Activated CD8-positive, alpha-beta memory T cell treated with anti-CD3 and anti-CD28 coated beads, Interleukin-2, amount 50 U/mL, for 48 hours (primary cell): Measurements from ENCODE around the gene SMIM38.
"Not testable (repeated sequence)": the region's sequence is repeated elsewhere in the genome, so short reads cannot be mapped to it uniquely, and the experiment has no call there.

Experiments used
- DNase-seq: peaks from one replicate; pipeline ENCODE4 v3.0.0-alpha.2; 2020

SMIM38 gene

GRCh38 chr11:69141742-69142141 lies 14.0 kb upstream of the SMIM38 start:
- no peak for DNase-seq

GRCh38 chr11:69142895-69143294 lies 12.8 kb upstream of the SMIM38 start:
- DNase-seq = peak; percentile 36

GRCh38 chr11:69144316-69145049 lies 11.3 kb upstream of the SMIM38 start:
- peak; percentile 53 for DNase-seq

DNA sequence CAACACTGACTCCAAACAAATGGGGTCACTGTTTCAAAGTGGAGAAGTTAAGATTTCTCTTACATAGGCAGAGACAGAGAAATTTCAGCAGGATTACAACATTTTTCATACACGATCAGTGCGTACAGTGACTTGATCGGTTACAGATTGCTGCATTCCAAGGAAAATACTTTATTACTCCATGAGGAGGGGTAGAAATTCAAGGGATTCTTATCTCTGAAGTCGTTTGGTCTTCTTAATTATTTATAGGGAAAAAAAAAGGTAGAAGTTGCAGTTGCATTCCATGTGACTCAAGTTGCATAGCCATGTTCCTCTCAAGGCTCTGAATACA lies 10.7 kb upstream of the SMIM38 start:
- DNase-seq = no peak

- no peak for DNase-seq
Observed at GRCh38 chr11:69148377-69148762, 7.4 kb upstream of the SMIM38 start.

- DNase-seq = no peak
Observed at GRCh38 chr11:69148806-69149205, 6.9 kb upstream of the SMIM38 start.

DNA sequence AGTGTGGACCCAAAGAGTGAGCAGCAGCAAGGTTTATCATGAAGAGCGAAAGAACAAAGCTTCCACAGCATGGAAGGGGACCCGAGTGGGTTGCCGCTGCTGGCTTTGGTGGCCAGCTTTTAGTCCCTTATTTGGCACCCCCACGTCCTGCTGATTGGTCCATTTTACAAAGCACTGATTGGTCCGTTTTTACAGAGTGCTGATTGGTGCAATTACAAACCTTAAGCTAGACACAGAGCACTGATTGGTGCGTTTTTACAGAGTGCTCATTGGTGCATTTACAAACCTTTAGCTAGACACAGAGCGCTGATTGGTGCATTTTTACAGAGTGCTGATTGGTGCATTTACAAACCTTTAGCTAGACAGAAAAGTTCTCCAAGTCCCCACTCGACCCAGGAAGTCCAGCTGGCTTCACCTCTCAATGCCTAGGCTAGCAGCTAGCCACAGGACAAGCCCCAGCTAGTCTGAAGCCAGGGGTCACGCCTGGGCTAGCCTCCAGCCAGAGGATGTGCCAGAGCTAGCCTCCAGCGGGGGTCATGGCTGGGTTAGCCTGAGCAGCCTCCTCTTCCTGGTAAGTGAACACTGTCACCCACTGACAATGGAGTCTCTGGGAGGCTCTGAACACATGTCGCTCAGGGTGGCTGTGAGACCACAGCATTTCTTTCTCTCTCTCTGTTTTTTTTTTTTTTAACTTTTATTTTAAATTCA lies 6.2 kb upstream of the SMIM38 start:
- DNase-seq = not testable (repeated sequence)

GRCh38 chr11:69150175-69150574 lies 5.6 kb upstream of the SMIM38 start:
- DNase-seq = no peak

- DNase-seq = no peak
Observed at GRCh38 chr11:69151836-69152235, 3.9 kb upstream of the SMIM38 start.

DNA sequence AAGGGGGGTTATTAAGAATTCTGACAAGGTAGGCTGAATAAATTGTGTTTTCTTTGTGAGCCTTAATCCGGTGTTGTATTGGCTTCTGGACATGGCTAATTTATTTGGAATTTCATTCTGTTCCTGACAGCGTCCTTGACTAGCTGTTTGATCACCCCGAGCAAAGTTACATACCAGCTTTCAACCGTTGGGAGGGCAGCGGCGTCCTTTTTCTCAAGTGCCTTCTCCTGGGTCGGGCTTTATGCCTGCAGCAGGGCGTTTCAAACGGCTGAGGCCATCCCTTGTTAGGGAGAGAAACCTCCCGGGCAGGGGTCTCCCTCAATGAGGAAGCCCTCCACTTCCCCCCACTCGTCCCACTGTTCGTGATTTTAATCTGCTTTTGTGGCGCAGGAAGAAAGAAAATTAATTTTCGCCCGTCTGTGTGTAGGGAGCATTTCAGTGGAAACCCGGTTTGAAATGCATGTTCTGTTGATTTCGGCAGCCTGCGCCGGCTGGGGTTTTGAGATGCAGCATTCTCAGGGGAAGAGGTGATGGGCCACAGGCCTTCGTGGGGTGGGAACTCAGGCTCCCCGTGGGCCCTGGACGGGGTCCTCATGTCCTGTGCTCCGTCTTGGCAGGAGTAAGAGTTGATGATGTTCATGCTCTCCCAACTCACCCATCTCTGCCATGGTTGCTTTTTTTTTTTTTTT lies 2.9 kb upstream of the SMIM38 start:
- no peak for DNase-seq

- DNase-seq = no peak
Observed at GRCh38 chr11:69153661-69154060, 2.1 kb upstream of the SMIM38 start.

DNA sequence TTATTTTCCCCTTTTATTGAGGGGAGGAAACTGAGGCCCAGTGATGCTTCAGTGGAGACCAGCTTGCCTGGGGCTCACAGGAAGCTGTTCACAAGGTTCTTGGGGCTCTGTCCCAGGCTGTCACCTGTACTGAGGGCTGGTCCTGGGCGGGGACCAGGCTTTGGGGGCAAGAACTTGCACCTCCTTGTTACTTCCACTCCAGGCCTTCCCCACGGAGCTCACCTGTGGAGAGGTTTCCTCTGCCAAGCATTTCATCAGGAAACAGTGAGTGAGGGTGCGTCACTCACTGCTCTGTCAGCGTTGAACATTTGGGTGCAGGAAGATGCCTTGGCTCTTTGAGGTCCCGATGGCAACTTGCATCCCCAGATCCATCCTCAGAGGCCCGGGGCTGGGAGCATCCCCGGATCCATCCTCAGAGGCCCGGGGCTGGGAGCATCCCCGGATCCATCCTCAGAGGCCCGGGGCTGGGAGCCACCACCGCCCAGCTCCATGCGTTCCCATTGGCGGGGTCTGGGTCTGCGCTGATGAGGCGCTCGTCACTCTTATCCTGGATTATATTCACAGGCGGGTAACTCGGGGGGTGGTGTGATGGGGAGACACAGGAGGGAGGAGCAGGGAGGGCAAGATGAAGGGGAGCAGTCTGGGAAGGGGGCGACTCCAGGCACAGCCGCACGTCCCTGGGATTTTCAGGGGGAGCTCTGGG lies 1.4 kb upstream of the SMIM38 start:
- no peak for DNase-seq

DNA sequence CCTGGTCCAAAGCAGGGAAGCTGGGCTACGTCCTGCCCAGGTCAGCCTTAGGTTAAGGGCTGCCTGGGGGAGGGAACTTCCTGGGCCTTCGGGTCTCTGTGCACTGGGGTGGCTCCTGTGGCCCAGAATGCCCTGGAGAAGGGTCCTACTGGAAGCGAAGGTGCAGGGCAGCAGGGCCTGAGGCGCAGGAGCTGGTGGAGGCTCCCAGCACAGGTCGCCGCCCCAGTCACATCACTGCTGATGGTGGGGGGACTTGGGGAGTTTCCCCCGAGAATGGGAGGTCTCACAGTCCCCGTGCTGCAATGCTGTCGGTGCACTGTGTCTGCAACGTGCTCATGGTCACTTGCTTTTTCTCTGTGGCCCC lies 815 bp upstream of the SMIM38 start:
- no peak for DNase-seq

GRCh38 chr11:69156235-69156639 lies 502 bp downstream of the SMIM38 start:
- no peak for DNase-seq

DNA sequence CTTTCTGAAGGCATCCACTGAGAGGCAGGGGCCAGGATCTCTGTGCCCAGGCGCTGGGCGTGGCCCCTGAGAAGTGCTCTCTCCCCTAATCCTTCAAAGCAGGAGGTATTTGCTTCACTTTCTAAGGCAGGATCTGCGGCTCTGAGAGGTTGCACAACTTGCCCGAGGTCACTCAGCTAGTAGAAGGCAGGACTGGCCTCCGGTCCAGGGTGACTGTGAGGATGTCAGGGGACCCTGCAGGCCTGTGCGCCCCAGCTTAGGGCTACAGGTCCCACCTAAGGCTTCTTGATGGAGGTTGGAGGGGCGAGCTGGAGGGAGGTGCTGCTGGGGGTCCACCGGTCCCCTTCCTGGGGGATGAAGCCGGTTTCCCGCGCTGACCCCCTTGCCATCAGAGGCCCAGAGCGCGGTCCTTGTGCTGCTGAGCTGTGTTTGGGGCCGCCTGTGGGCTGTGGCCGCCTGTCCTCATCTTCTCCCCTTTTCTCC lies 979 bp downstream of the SMIM38 start:
- no peak for DNase-seq

- no peak for DNase-seq
Observed at GRCh38 chr11:69157156-69157821, 1.6 kb downstream of the SMIM38 start.

GRCh38 chr11:69157822-69158231 lies 2.1 kb downstream of the SMIM38 start:
- DNase-seq = no peak

GRCh38 chr11:69158301-69159149 lies 2.8 kb downstream of the SMIM38 start:
- no peak for DNase-seq

DNA sequence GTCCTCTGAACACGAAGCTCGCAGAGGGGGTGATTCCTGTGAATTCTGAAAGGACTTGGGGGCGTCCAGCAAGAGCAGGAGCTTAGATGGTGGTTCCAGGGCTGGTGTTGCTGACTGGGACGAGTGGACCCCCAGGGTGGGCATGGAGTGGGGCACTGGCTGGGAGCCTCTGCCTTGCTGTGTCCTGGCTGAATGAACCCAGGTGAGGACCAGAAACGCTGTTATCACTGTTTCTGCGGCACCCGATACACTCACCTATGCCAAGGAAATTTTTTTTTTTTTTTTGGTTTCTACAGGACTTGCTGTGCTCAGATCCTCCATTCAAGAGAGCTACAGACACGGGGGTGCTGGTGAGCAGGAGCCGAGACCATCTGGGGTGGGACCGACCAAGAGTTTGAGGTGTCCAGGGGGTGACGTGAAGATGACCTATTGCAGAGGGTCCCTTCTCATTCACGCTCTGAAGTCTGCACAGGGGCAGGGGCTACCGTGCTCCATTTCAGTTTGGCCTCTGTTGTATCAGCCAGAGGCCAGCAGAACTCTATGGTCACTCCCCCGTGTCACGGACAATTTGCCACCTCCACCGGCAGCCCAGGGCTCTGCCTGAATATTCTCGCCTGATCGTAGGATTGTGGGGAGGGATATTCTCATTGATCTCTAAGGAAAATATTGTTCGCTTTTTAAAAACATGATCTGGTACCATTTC lies 3.6 kb downstream of the SMIM38 start:
- no peak for DNase-seq

DNA sequence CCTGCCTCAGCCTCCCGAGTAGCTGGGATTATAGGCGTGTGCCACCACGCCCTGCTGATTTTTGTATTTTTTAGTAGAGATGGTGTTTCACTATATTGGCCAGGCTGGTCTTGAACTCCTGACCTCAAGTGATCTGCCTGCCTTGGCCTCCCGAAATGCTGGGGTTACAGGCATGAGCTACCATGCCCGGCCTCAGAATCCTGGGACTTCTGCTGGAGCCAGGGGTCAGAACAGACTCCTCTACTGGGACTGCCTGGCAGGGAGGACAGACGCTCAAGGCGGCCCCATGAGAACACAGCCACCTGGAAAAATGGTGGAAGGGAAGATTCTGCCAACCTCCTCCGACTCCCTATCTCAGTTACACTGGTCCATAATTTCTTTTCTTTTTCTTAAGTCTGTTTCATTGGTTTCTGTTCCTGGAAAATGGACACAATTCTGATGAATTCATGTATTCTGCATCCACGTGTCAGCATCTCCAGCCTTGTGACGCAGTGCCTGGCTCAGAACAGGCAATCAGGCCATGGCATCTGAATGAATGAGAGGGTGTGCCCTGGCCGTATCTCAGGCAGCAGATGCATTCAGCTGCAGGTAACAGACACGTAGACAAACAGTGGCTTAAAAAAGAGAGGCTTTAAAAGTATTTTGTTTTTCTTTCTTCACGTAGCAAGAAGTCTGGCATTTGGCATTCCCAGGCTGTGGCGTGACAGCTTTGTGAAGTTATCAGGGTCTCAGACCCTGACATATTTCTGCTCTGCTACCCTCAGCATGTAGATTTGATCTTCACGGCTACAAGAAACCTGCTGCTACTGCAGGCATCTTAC lies 4.8 kb downstream of the SMIM38 start:
- DNase-seq = no peak

DNA sequence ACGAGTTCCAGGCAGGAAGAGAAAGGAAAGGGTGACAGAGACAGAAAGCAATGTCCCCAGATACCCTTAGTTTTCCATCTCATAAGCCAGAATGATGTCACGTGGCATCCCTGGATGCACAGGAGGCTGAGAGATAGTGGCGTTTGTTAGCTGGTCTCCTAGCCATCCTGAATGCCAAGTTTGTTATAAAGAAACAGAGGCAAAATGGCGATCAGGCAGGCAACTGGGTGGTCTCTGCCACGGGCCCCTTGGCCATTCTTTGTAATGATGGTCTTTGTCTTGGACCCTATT lies 5.3 kb downstream of the SMIM38 start:
- DNase-seq = no peak
